ENCODE measurements around the gene OR13C9. TPM values are rescaled to one million over a fixed set of nuclear protein-coding genes. Genes with fewer than 3 reads are reported as not detected.
"Not testable (repeated sequence)": the region's sequence is repeated elsewhere in the genome, so short reads cannot be mapped to it uniquely, and the experiment has no call there.

The OR13C9 gene
- not detected in 2 replicates for total RNA-seq
- long read RNA-seq: 0 reads

GRCh38 chr9:104618104-104618503 is at the start of gene OR13C9:
Gene OR13C9, minus strand, starts transcription at chr9:104618204. Its CDS starts 0 bp downstream, at chr9:104618204.
- Mint-ChIP-seq H3K9me3 (ENCODE audit: unreplicated experiment) (no peaks in the 10 kb centered on the region), H3K4me1 (ENCODE audit: unreplicated experiment) (no peaks in the 10 kb centered on the region), H3K36me3 (ENCODE audit: unreplicated experiment) (no peaks in the 10 kb centered on the region), H3K4me3 (ENCODE audit: unreplicated experiment) (no peak within 1 kb of the TSS), H3K27ac (ENCODE audit: unreplicated experiment) (no peak within 1 kb of the TSS), H3K27me3 (ENCODE audit: unreplicated experiment) (peaks cover 8% of the 10 kb centered on the region)
- no peak for DNase-seq (ENCODE audit: extremely low spot score, unreplicated experiment)
- no peak for TF ChIP-seq CTCF (IDR thresholded peaks at IDR 0.05)

GRCh38 chr9:104658496-104659195 is 40.6 kb upstream of the OR13C9 start:
- no peaks in the 10 kb centered on the region for H3K4me1 Mint-ChIP-seq (ENCODE audit: unreplicated experiment)
- no peak for TF ChIP-seq CTCF (IDR thresholded peaks at IDR 0.05)
- H3K27ac Mint-ChIP-seq (ENCODE audit: unreplicated experiment): no peak overlapping the region
- no peak overlapping the region for H3K4me3 Mint-ChIP-seq (ENCODE audit: unreplicated experiment)
- H3K27me3 Mint-ChIP-seq (ENCODE audit: unreplicated experiment): peaks cover 7% of the 10 kb centered on the region
- no peaks in the 10 kb centered on the region for H3K9me3 Mint-ChIP-seq (ENCODE audit: unreplicated experiment)
- H3K36me3 Mint-ChIP-seq (ENCODE audit: unreplicated experiment): no peaks in the 10 kb centered on the region
- no peak for DNase-seq (ENCODE audit: extremely low spot score, unreplicated experiment)

GRCh38 chr9:104635456-104635855 is 17.5 kb upstream of the OR13C9 start:
- H3K4me1 Mint-ChIP-seq (ENCODE audit: unreplicated experiment): no peaks in the 10 kb centered on the region
- no peak overlapping the region for H3K27ac Mint-ChIP-seq (ENCODE audit: unreplicated experiment)
- no peaks in the 10 kb centered on the region for H3K36me3 Mint-ChIP-seq (ENCODE audit: unreplicated experiment)
- TF ChIP-seq CTCF (IDR thresholded peaks at IDR 0.05): no peak
- peaks cover 19% of the 10 kb centered on the region for H3K9me3 Mint-ChIP-seq (ENCODE audit: unreplicated experiment)
- H3K4me3 Mint-ChIP-seq (ENCODE audit: unreplicated experiment): no peak overlapping the region
- DNase-seq (ENCODE audit: extremely low spot score, unreplicated experiment): no peak
- H3K27me3 Mint-ChIP-seq (ENCODE audit: unreplicated experiment): peaks cover 1% of the 10 kb centered on the region

GRCh38 chr9:104633976-104634520 is 16.0 kb upstream of the OR13C9 start:
- Mint-ChIP-seq H3K36me3 (ENCODE audit: unreplicated experiment) (no peaks in the 10 kb centered on the region), H3K9me3 (ENCODE audit: unreplicated experiment) (peaks cover 10% of the 10 kb centered on the region), H3K4me3 (ENCODE audit: unreplicated experiment) (no peak overlapping the region), H3K27me3 (ENCODE audit: unreplicated experiment) (peaks cover 1% of the 10 kb centered on the region), H3K27ac (ENCODE audit: unreplicated experiment) (no peak overlapping the region), H3K4me1 (ENCODE audit: unreplicated experiment) (no peaks in the 10 kb centered on the region)
- no peak for TF ChIP-seq CTCF (IDR thresholded peaks at IDR 0.05)
- DNase-seq (ENCODE audit: extremely low spot score, unreplicated experiment): no peak

- not testable (repeated sequence) for H3K27me3 Mint-ChIP-seq (ENCODE audit: unreplicated experiment); H3K36me3 Mint-ChIP-seq (ENCODE audit: unreplicated experiment); DNase-seq (ENCODE audit: extremely low spot score, unreplicated experiment); H3K27ac Mint-ChIP-seq (ENCODE audit: unreplicated experiment); H3K4me3 Mint-ChIP-seq (ENCODE audit: unreplicated experiment); H3K9me3 Mint-ChIP-seq (ENCODE audit: unreplicated experiment); H3K4me1 Mint-ChIP-seq (ENCODE audit: unreplicated experiment)
These were observed 8.0 kb upstream of the OR13C9 start for GRCh38 chr9:104625964-104626363.

Data from osteocyte (in vitro differentiated cells).